K562 (cell line): Measurements from ENCODE around the gene ZNF74. TPM values are rescaled to one million over a fixed set of nuclear protein-coding genes. Genes with fewer than 3 reads are reported as not detected.
A peak's percentile ranks its signal among the peaks of the same experiment; 100 is the strongest.
"Not testable (repeated sequence)": the region's sequence is repeated elsewhere in the genome, so short reads cannot be mapped to it uniquely, and the experiment has no call there.

Source experiments
- ATAC-seq: fragments of 200-7000 bp; cut with Tn5 transposase; 3 replicates; pipeline ENCODE4 v1.9.1; 2020; ENCODE audit warnings: moderate library complexity
- BruUV-seq: library from RNA; stranded (reverse); fragments of 400-500 nt; replicated peaks from 2 replicates; lab custom pipeline; 2021; lab: Mats Ljungman, UMichigan
- CTCF ChIA-PET: fragments of 300-600 bp; formaldehyde crosslinking; extraction: SDS; loops from one replicate; lab custom pipeline; 2021; ENCODE audit warnings: low intra/inter-chr PET ratio; lab: Yijun Ruan, JAX
- POLR2A ChIA-PET: fragments of 300-600, 350-650 bp; sonication (Branson Sonifier 250); formaldehyde crosslinking; extraction: SDS; loops from one replicate; lab custom pipeline; 2021; ENCODE audit warnings: antibody characterized with exemption, inconsistent platforms; lab: Yijun Ruan, JAX
- DNase-seq, 4 experiments: peaks; one replicate each; pipeline versions ENCODE4 v3.0.0 to v3.0.0-alpha.2; 2011 to 2018; ENCODE audit warnings: low spot score in 3 of 4, mixed read lengths in 3 of 4; ENCODE audit errors: extremely low read depth in 1 of 4
- FAIRE-seq: peaks from 2 replicates; lab custom pipeline; 2011; peaks lifted over from hg19 to GRCh38; lab: Jason Lieb, UNC
- H2AFZ ChIP-seq: 2 replicates; pipeline ENCODE4 v1.6.0; 2011; ENCODE audit warnings: low read depth, low read length, control low read depth, inconsistent platforms
- H3K27ac ChIP-seq: fragments of 200-600 bp; 3 replicates; pipeline ENCODE4 v1.8.0; 2011; ENCODE audit warnings: low read depth, mild to moderate bottlenecking, control low read depth, inconsistent platforms, low read length, moderate library complexity, mixed read lengths; ENCODE audit errors: extremely low read depth
- H3K27me3 ChIP-seq, 2 experiments: fragments of 300-600 bp in 1 of 2; 2 replicates in 1 of 2; 3 replicates in 1 of 2; pipeline versions ENCODE4 v1.6.0 to v1.8.0; 2011; ENCODE audit warnings: inconsistent platforms in 2 of 2, low read length in 2 of 2, mild to moderate bottlenecking in 1 of 2, mixed read lengths in 1 of 2, moderate library complexity in 1 of 2; ENCODE audit not compliant: control insufficient read depth in 2 of 2, insufficient read depth in 2 of 2
- H3K36me3 ChIP-seq: fragments of 300-600 bp; 3 replicates; pipeline ENCODE4 v1.8.0; 2011; ENCODE audit warnings: mild to moderate bottlenecking, low read length, inconsistent platforms; ENCODE audit not compliant: control insufficient read depth, insufficient read depth
- H3K4me1 ChIP-seq, 2 experiments: fragments of 200-600 bp in 1 of 2; replicated peaks in 1 of 2; 2 replicates in 1 of 2; 3 replicates in 1 of 2; pipeline versions ENCODE4 v1.5.1 to v1.8.0; 2011; ENCODE audit warnings: inconsistent platforms in 2 of 2, low read length in 2 of 2, mild to moderate bottlenecking in 1 of 2, mixed read lengths in 1 of 2, moderate library complexity in 1 of 2; ENCODE audit not compliant: control insufficient read depth in 2 of 2, insufficient read depth in 2 of 2
- H3K4me2 ChIP-seq: 2 replicates; pipeline ENCODE4 v1.6.1; 2011; ENCODE audit warnings: low read length, control low read depth, inconsistent platforms, mixed read lengths; ENCODE audit not compliant: insufficient read depth
- H3K4me3 ChIP-seq: fragments of 200-600 bp; sonication (generic), shearing (Covaris generic); 2 replicates; pipeline ENCODE4 v1.5.1; 2016; ENCODE audit warnings: control low read depth, inconsistent platforms
- H3K79me2 ChIP-seq: fragments of 200-600 bp; 3 replicates; pipeline ENCODE4 v1.8.0; 2011; ENCODE audit warnings: low read length, inconsistent platforms; ENCODE audit not compliant: control insufficient read depth, insufficient read depth
- H3K9ac ChIP-seq, 2 experiments: 2 replicates each; pipeline versions ENCODE4 v1.6.0 to v1.6.1; 2011; ENCODE audit warnings: low read depth in 2 of 2, low read length in 2 of 2, control low read depth in 1 of 2, inconsistent platforms in 1 of 2, mild to moderate bottlenecking in 1 of 2, mixed read lengths in 1 of 2; ENCODE audit not compliant: insufficient read depth in 1 of 2
- H3K9me1 ChIP-seq: one replicate; pipeline ENCODE4 v1.6.0; 2011; ENCODE audit warnings: inconsistent platforms, mild to moderate bottlenecking, low read length, moderate library complexity; ENCODE audit not compliant: control insufficient read depth, insufficient read depth
- H3K9me3 ChIP-seq: replicated peaks from 2 replicates; pipeline ENCODE4 v1.5.1; 2011; ENCODE audit warnings: low read depth, low read length, inconsistent platforms; ENCODE audit not compliant: control insufficient read depth, insufficient read depth
- H4K20me1 ChIP-seq: replicated peaks from 2 replicates; pipeline ENCODE4 v1.6.1; 2011; ENCODE audit warnings: low read length, inconsistent platforms, mixed read lengths; ENCODE audit not compliant: control insufficient read depth, insufficient read depth
- ARID3B ChIP-seq: fragments of 250-450 bp; sonication (Bioruptor Pico); IDR thresholded peaks from 2 replicates; pipeline ENCODE4 v1.4.0; 2020; ENCODE audit warnings: borderline replicate concordance
- ATF3 ChIP-seq, 2 experiments: fragments of 450-650 bp in 1 of 2; sonication (generic) in 1 of 2; formaldehyde crosslinking in 1 of 2; IDR thresholded peaks in 1 of 2; conservative IDR thresholded peaks in 1 of 2; 2 replicates each; pipeline versions ENCODE4 v1.6.1 to v1.8.1; 2016 to 2023; ENCODE audit warnings: mild to moderate bottlenecking in 2 of 2, moderate library complexity in 2 of 2, inconsistent platforms in 1 of 2, missing genetic modification reagents in 1 of 2
- BRCA1 ChIP-seq, 2 experiments: fragments of 450-650 bp in 1 of 2; sonication (generic) in 1 of 2; formaldehyde crosslinking in 1 of 2; IDR thresholded peaks; 2 replicates each; pipeline versions ENCODE4 v1.5.0 to v1.6.1; 2017 to 2020; ENCODE audit warnings: mild to moderate bottlenecking in 1 of 2, missing genetic modification reagents in 1 of 2
- CAMTA2 ChIP-seq: fragments of 250-450 bp; sonication (Bioruptor Pico); conservative IDR thresholded peaks from 2 replicates; pipeline ENCODE4 v1.5.1; 2022
- ELF4 ChIP-seq: fragments of 450-650 bp; formaldehyde crosslinking; IDR thresholded peaks from 2 replicates; pipeline ENCODE4 v1.4.0; 2022; ENCODE audit warnings: missing genetic modification characterization
- FOXP4 ChIP-seq: sonication (generic); formaldehyde crosslinking; IDR thresholded peaks from 2 replicates; pipeline ENCODE4 v1.8.0; 2022; ENCODE audit warnings: mild to moderate bottlenecking, missing genetic modification reagents, borderline replicate concordance
- GATA2 ChIP-seq: sonication (generic); formaldehyde crosslinking; IDR thresholded peaks from 2 replicates; pipeline ENCODE4 v1.4.0; 2020; ENCODE audit warnings: mild to moderate bottlenecking, missing genetic modification reagents
- SETDB1 ChIP-seq: IDR thresholded peaks from one replicate; pipeline ENCODE4 v1.6.1; 2012; ENCODE audit warnings: low read length, control low read depth, inconsistent platforms
- ZC3H4 ChIP-seq: sonication (generic); formaldehyde crosslinking; IDR thresholded peaks from 2 replicates; pipeline ENCODE4 v1.9.0; 2021; ENCODE audit warnings: missing genetic modification reagents, borderline replicate concordance
- ZFP91 ChIP-seq: sonication (generic); formaldehyde crosslinking; IDR thresholded peaks from 2 replicates; pipeline ENCODE4 v1.8.0; 2022; ENCODE audit warnings: mild to moderate bottlenecking, missing genetic modification reagents
- ZNF232 ChIP-seq: sonication (generic); formaldehyde crosslinking; IDR thresholded peaks from 2 replicates; pipeline ENCODE4 v1.8.0; 2022; ENCODE audit warnings: mild to moderate bottlenecking, missing genetic modification reagents
- ZNF444 ChIP-seq: fragments of 250-450 bp; sonication (Bioruptor Pico); IDR thresholded peaks from 2 replicates; pipeline ENCODE4 v1.4.0; 2020; ENCODE audit warnings: mild to moderate bottlenecking, moderate library complexity
- WGBS: fragments of 100-300 bp; shearing (Covaris generic); methylation state at CpG from one replicate; pipeline ENCODE4 v1.1.6; 2016; ENCODE audit warnings: low coverage, mixed read lengths; ENCODE audit not compliant: insufficient coverage; ENCODE audit errors: missing lambda C conversion rate; 5-methylcytosine and 5-hydroxymethylcytosine counted together
- in situ Hi-C: fragments of 300-500 bp; cut with MboI; formaldehyde crosslinking; loops from 4 replicates; pipeline ENCODE4 v1.15.0; 2018; ENCODE audit warnings: inconsistent platforms, mixed read lengths
- intact Hi-C: fragments of 100-400 bp; cut with micrococcal nuclease; formaldehyde crosslinking; loops from 2 replicates; pipeline ENCODE4 v1.14.2; 2022
- polyA plus RNA-seq, 8 experiments: library from polyadenylated mRNA; depleted of rRNA in 4 of 8; stranded (reverse) in 5 of 8; unstranded in 3 of 8; fragments of >200 nt; fragmentation: Nextera tagmentation in 2 of 8; fragmentation: Illumina TruSeq in 1 of 8; extraction: Ambion mirVana in 2 of 8; extraction: Trizol in 1 of 8; gene quantifications; 2 replicates each; pipeline versions ENCODE4 v1.2.1 to v1.2.3, GENCODE V29; 2011 to 2014; ENCODE audit warnings: inconsistent platforms in 1 of 8, missing spikeins in 1 of 8
- total RNA-seq, 7 experiments: library from RNA; depleted of rRNA in 6 of 7; stranded (reverse); fragments of >200 nt in 6 of 7; fragmentation: Illumina TruSeq in 2 of 7; extraction: Trizol in 2 of 7; gene quantifications; 2 replicates each; pipeline versions ENCODE4 v1.2.1 to v1.2.3, GENCODE V29; 2011 to 2021; ENCODE audit warnings: low replicate concordance in 1 of 7

Gene ZNF74
- total and polyA plus RNA-seq, 9 of the 15 experiments (the other 6 are each of a cell fraction or from before 2014, with no cell fraction given), result 2.4 to 53.5 (median 31.5) TPM

GRCh38 chr22:20450551-20450906, 56.6 kb downstream of the ZNF74 start (continued):
- TF ChIP-seq FOXP4 (CRISPR knock-in tag) (no peak), ZNF444 (CRISPR knock-in tag) (no peak)

- H4K20me1 ChIP-seq; H3K27ac ChIP-seq; H3K9ac ChIP-seq; H3K9me3 ChIP-seq; H3K9me1 ChIP-seq; BruUV-seq; DNase-seq; intact Hi-C loops; H3K36me3 ChIP-seq; in situ Hi-C loops; H3K79me2 ChIP-seq; FAIRE-seq; H3K4me2 ChIP-seq; H3K4me3 ChIP-seq; H3K4me1 ChIP-seq; H2AFZ ChIP-seq; TF ChIP-seq BRCA1, ATF3 (IDR thresholded peaks at IDR 0.05): not testable (repeated sequence)
- H3K27me3 ChIP-seq, result peaks cover 26 to 39% of the 10 kb centered on the region in 2 experiments; a peak in 4 of 5 replicates
- ChIA-PET POLR2A (interaction anchor here (0.5 to 6.8 kb wide), 2 partner anchors 17 to 21 kb away, joined by 3 to 46 read pairs; no protein-coding TSS in a partner anchor), CTCF (interaction anchor here (6.9 kb wide), 1 partner anchor 32 kb away, joined by 195 read pairs; no protein-coding TSS in a partner anchor)
- 7% methylated on average over 15 of the region's 15 CpGs for WGBS
- ATAC-seq, result peak; percentile 62
- TF ChIP-seq BRCA1 (CRISPR knock-in tag; IDR thresholded peaks at IDR 0.05), result 0 out of 2 replicates have a peak, but pooled peaks have one; percentile 80
- TF ChIP-seq ZNF232, result peak; percentile 55; the same call in 1 of the 2 replicates
- 0 out of 2 replicates have a peak, but pooled peaks have one; percentile 10 for TF ChIP-seq ARID3B (CRISPR knock-in tag)
- 0 out of 2 replicates have a peak, but pooled peaks have one; percentile 27 for TF ChIP-seq ELF4 (CRISPR knock-in tag)
- peak; percentile 25; the same call in 1 of the 2 replicates for TF ChIP-seq GATA2 (CRISPR knock-in tag)
- TF ChIP-seq ZC3H4 (CRISPR knock-in tag), result peak; percentile 47; the same call in 1 of the 2 replicates
- 0 out of 2 replicates have a peak, but pooled peaks have one; percentile 23 for TF ChIP-seq ATF3 (CRISPR knock-in tag; conservative IDR thresholded peaks at IDR 0.05)
- 0 out of 2 replicates have a peak, but pooled peaks have one; percentile 58 for TF ChIP-seq CAMTA2 (CRISPR knock-in tag)
- 0 out of 2 replicates have a peak, but pooled peaks have one; percentile 44 for TF ChIP-seq ZFP91
- TF ChIP-seq SETDB1, result peak; percentile 35
Measured at GRCh38 chr22:20451129-20451778, 57.3 kb downstream of the ZNF74 start.
